ENCODE data around the gene RNU4-1. TPM values are rescaled to one million over a fixed set of nuclear protein-coding genes. Genes with fewer than 3 reads are reported as not detected.

The RNU4-1 gene
- total and polyA plus RNA-seq, 9 of the 15 experiments (the other 6 are each of a cell fraction or from before 2014, with no cell fraction given): under 0.01 to 19,719 (median 3,563) TPM; not detected in 4

- TF ChIP-seq SREBF2 (CRISPR knock-in tag; IDR thresholded peaks at IDR 0.05) (no peak), ZNF324 (CRISPR knock-in tag; IDR thresholded peaks at IDR 0.05) (no peak), MIER1 (IDR thresholded peaks at IDR 0.05; ENCODE audit: low read depth) (peak; percentile 66; the same call in 1 of the 2 replicates), ESRRA (IDR thresholded peaks at IDR 0.05; ENCODE audit: borderline replicate concordance, low read depth) (peak; percentile 72), CAMTA2 (CRISPR knock-in tag; conservative IDR thresholded peaks at IDR 0.05) (no peak), MAFK (IDR thresholded peaks at IDR 0.05; ENCODE audit: low read length) (no peak), TSHZ1 (CRISPR knock-in tag; IDR thresholded peaks at IDR 0.05) (no peak), TAF15 (IDR thresholded peaks at IDR 0.05; ENCODE audit: low read depth, low read length) (no peak), MCM2 (IDR thresholded peaks at IDR 0.05; ENCODE audit: low read depth) (no peak), MCM3 (IDR thresholded peaks at IDR 0.05) (peak; percentile 46; the same call in 1 of the 2 replicates), HBP1 (CRISPR knock-in tag; IDR thresholded peaks at IDR 0.05) (0 out of 2 replicates have a peak, but pooled peaks have one; percentile 16), TAL1 (IDR thresholded peaks at IDR 0.05) (peak; percentile 36), XRCC5 (IDR thresholded peaks at IDR 0.05; ENCODE audit: low read depth, low read length) (peak; percentile 87), WHSC1 (IDR thresholded peaks at IDR 0.05; ENCODE audit: low read length) (no peak), POLR2B (IDR thresholded peaks at IDR 0.05; ENCODE audit: low read depth, partially characterized antibody) (peak; percentile 48), CBX8 (IDR thresholded peaks at IDR 0.05; ENCODE audit: borderline replicate concordance, extremely low read depth, low read depth, low read length, poor library complexity, severe bottlenecking) (no peak), SRSF9 (IDR thresholded peaks at IDR 0.05; ENCODE audit: borderline replicate concordance, low read depth, low read length) (no peak), ZBTB26 (CRISPR knock-in tag; IDR thresholded peaks at IDR 0.05) (0 out of 2 replicates have a peak, but pooled peaks have one; percentile 44), ZNF449 (CRISPR knock-in tag; IDR thresholded peaks at IDR 0.05) (no peak), JUNB (CRISPR knock-in tag; conservative IDR thresholded peaks at IDR 0.05) (no peak)
These were observed 9.2 kb upstream of the RNU4-1 start, which contains the start of gene SIRT4 (continued) for GRCh38 chr12:120301962-120302815.
